Naive B cell (primary cell): ENCODE measurements around the gene MERTK. TPM values are rescaled to one million over a fixed set of nuclear protein-coding genes. Genes with fewer than 3 reads are reported as not detected.
A peak's percentile ranks its signal among the peaks of the same experiment; 100 is the strongest.
"Not testable (repeated sequence)": the region's sequence is repeated elsewhere in the genome, so short reads cannot be mapped to it uniquely, and the experiment has no call there.

Experiments used
- ATAC-seq, 2 donors: fragments of 150-1000 bp; cut with Tn5 transposase; 2 replicates each; pipeline ENCODE4 v1.10.0; 2021; ENCODE audit warnings: low read depth in 2 of 2, mild to moderate bottlenecking in 2 of 2, moderate library complexity in 2 of 2
- DNase-seq: peaks from one replicate; pipeline ENCODE4 v3.0.0; 2022
- H3K27ac Mint-ChIP-seq, 6 donors: one replicate each; pipeline ENCODE4 v1.8.0; 2020 to 2022; ENCODE audit warnings: mild to moderate bottlenecking in 6 of 6, mixed read lengths in 6 of 6, moderate library complexity in 5 of 6, inconsistent platforms in 2 of 6
- H3K27me3 Mint-ChIP-seq, 3 donors: one replicate each; pipeline ENCODE4 v1.8.0; 2021 to 2022; ENCODE audit warnings: mixed read lengths in 3 of 3, mild to moderate bottlenecking in 1 of 3
- H3K36me3 Mint-ChIP-seq, 2 donors: one replicate each; pipeline ENCODE4 v1.8.0; 2020 to 2022; ENCODE audit warnings: mixed read lengths in 2 of 2, inconsistent platforms in 1 of 2, mild to moderate bottlenecking in 1 of 2
- H3K4me1 Mint-ChIP-seq, 3 donors: one replicate each; pipeline ENCODE4 v1.8.0; 2020 to 2022; ENCODE audit warnings: mixed read lengths in 3 of 3, inconsistent platforms in 1 of 3, mild to moderate bottlenecking in 1 of 3, moderate library complexity in 1 of 3
- H3K4me3 Mint-ChIP-seq, 8 donors: one replicate each; pipeline ENCODE4 v1.8.0; 2020 to 2022; ENCODE audit warnings: mild to moderate bottlenecking in 8 of 8, mixed read lengths in 8 of 8, moderate library complexity in 8 of 8, inconsistent platforms in 2 of 8
- H3K9me3 Mint-ChIP-seq, 7 donors: one replicate each; pipeline ENCODE4 v1.8.0; 2020 to 2022; ENCODE audit warnings: mixed read lengths in 7 of 7, mild to moderate bottlenecking in 5 of 7, inconsistent platforms in 2 of 7, moderate library complexity in 1 of 7
- polyA plus RNA-seq, 6 donors: library from polyadenylated mRNA; unstranded; fragments of 300-500 nt; fragmentation: Illumina TruSeq; gene quantifications; one replicate each; pipeline ENCODE4 v1.2.3, GENCODE V29; 2021; ENCODE audit warnings: low read depth in 6 of 6

Gene MERTK
- polyA plus RNA-seq, 6 donors from 2014 or later: 0.16 TPM; not detected in 5

- no peak overlapping the region for H3K27ac Mint-ChIP-seq
- ATAC-seq: no peak
- H3K9me3 Mint-ChIP-seq: peaks cover 0 to 2% (median 0%) of the 10 kb centered on the region in 7 donors
Measured at GRCh38 chr2:112023707-112024106, 125.3 kb downstream of the MERTK start.

GRCh38 chr2:112024231-112024630, 125.8 kb downstream of the MERTK start:
- Mint-ChIP-seq H3K27ac (no peak overlapping the region), H3K4me1 (no peaks in the 10 kb centered on the region), H3K36me3 (no peaks in the 10 kb centered on the region), H3K9me3 (peaks cover 0 to 2% (median 0%) of the 10 kb centered on the region in 7 donors), H3K4me3 (no peak overlapping the region), H3K27me3 (peaks cover 0 to 26% (median 7%) of the 10 kb centered on the region in 3 donors)
- ATAC-seq: no peak
- DNase-seq: no peak

More at GRCh38 chr2:112023707-112024106, 125.3 kb downstream of the MERTK start:
- no peak for DNase-seq
- Mint-ChIP-seq H3K27me3 (peaks cover 0 to 32% (median 12%) of the 10 kb centered on the region in 3 donors), H3K4me3 (no peak overlapping the region), H3K4me1 (no peaks in the 10 kb centered on the region), H3K36me3 (no peaks in the 10 kb centered on the region)

GRCh38 chr2:112024896-112025491, 126.6 kb downstream of the MERTK start:
- Mint-ChIP-seq H3K4me3 (no peak overlapping the region), H3K4me1 (no peaks in the 10 kb centered on the region), H3K27ac (no peak overlapping the region), H3K27me3 (peaks cover 0 to 27% (median 15%) of the 10 kb centered on the region in 3 donors), H3K9me3 (peaks cover 0 to 2% (median 0%) of the 10 kb centered on the region in 7 donors), H3K36me3 (no peaks in the 10 kb centered on the region)
- no peak for DNase-seq
- no peak for ATAC-seq

GRCh38 chr2:112026509-112026908, 128.1 kb downstream of the MERTK start:
- peak overlapping the region in 1 of 6 donors; percentile 26 for H3K27ac Mint-ChIP-seq
- no peak for DNase-seq
- no peak for ATAC-seq
- no peaks in the 10 kb centered on the region for H3K4me1 Mint-ChIP-seq
- H3K36me3 Mint-ChIP-seq: no peaks in the 10 kb centered on the region
- H3K4me3 Mint-ChIP-seq: no peak overlapping the region
- H3K9me3 Mint-ChIP-seq: peaks cover 0 to 2% (median 0%) of the 10 kb centered on the region in 7 donors
- H3K27me3 Mint-ChIP-seq: peaks cover 0 to 18% (median 9%) of the 10 kb centered on the region in 3 donors

- H3K4me3 Mint-ChIP-seq: no peak overlapping the region
- no peaks in the 10 kb centered on the region for H3K4me1 Mint-ChIP-seq
- no peaks in the 10 kb centered on the region for H3K36me3 Mint-ChIP-seq
- no peak overlapping the region for H3K27ac Mint-ChIP-seq
- ATAC-seq: no peak
- peaks cover 0 to 2% (median 0%) of the 10 kb centered on the region in 7 donors for H3K9me3 Mint-ChIP-seq
- DNase-seq: no peak
- peaks cover 0 to 13% (median 9%) of the 10 kb centered on the region in 3 donors for H3K27me3 Mint-ChIP-seq
Measured at GRCh38 chr2:112027767-112028166, 129.4 kb downstream of the MERTK start.

GRCh38 chr2:112029164-112029563, 130.8 kb downstream of the MERTK start:
- no peaks in the 10 kb centered on the region for H3K36me3 Mint-ChIP-seq
- no peak overlapping the region for H3K27ac Mint-ChIP-seq
- ATAC-seq (no peak), DNase-seq (no peak)
- no peak overlapping the region for H3K4me3 Mint-ChIP-seq
- H3K9me3 Mint-ChIP-seq: peaks cover 0 to 2% (median 0%) of the 10 kb centered on the region in 7 donors
- H3K27me3 Mint-ChIP-seq: peaks cover 0 to 13% (median 9%) of the 10 kb centered on the region in 3 donors
- no peaks in the 10 kb centered on the region for H3K4me1 Mint-ChIP-seq

- H3K27ac Mint-ChIP-seq: peak overlapping the region in 1 of 6 donors; percentile 84
Measured at GRCh38 chr2:112031473-112032223, 133.2 kb downstream of the MERTK start.

GRCh38 chr2:112032224-112032586, 133.8 kb downstream of the MERTK start:
- Mint-ChIP-seq H3K4me1 (no peaks in the 10 kb centered on the region), H3K4me3 (no peak overlapping the region), H3K36me3 (no peaks in the 10 kb centered on the region), H3K27ac (peak overlapping the region in 1 of 6 donors; percentile 84), H3K9me3 (peaks cover 0 to 24% (median 8%) of the 10 kb centered on the region in 7 donors), H3K27me3 (peaks cover 0 to 13% (median 9%) of the 10 kb centered on the region in 3 donors)
- ATAC-seq (no peak), DNase-seq (no peak)

More at GRCh38 chr2:112031473-112032223, 133.2 kb downstream of the MERTK start:
- Mint-ChIP-seq H3K36me3 (no peaks in the 10 kb centered on the region), H3K4me3 (no peak overlapping the region), H3K27me3 (peaks cover 0 to 13% (median 9%) of the 10 kb centered on the region in 3 donors), H3K4me1 (no peaks in the 10 kb centered on the region), H3K9me3 (peaks cover 0 to 19% (median 6%) of the 10 kb centered on the region in 7 donors)
- ATAC-seq: no peak
- DNase-seq: no peak

- Mint-ChIP-seq H3K9me3 (peaks cover 5 to 31% (median 14%) of the 10 kb centered on the region in 7 donors), H3K27me3 (peaks cover 6 to 19% (median 9%) of the 10 kb centered on the region in 3 donors), H3K4me3 (no peak overlapping the region), H3K4me1 (no peaks in the 10 kb centered on the region), H3K36me3 (peaks cover 5 to 6% of the 10 kb centered on the region in 2 donors), H3K27ac (no peak overlapping the region)
- DNase-seq (no peak), ATAC-seq (no peak)
Measured at GRCh38 chr2:112032689-112033465, 134.5 kb downstream of the MERTK start.

- Mint-ChIP-seq H3K4me1 (no peaks in the 10 kb centered on the region), H3K9me3 (peaks cover 5 to 38% (median 16%) of the 10 kb centered on the region in 7 donors), H3K4me3 (peak overlapping the region in 1 of 8 donors; percentile 22), H3K27ac (no peak overlapping the region), H3K36me3 (peaks cover 5 to 13% of the 10 kb centered on the region in 2 donors), H3K27me3 (peaks cover 6 to 21% (median 9%) of the 10 kb centered on the region in 3 donors)
- DNase-seq: no peak
- ATAC-seq: no peak
Measured at GRCh38 chr2:112033600-112033999, 135.2 kb downstream of the MERTK start.

GRCh38 chr2:112034924-112035323, 136.5 kb downstream of the MERTK start:
- ATAC-seq (no peak), DNase-seq (no peak)
- H3K9me3 Mint-ChIP-seq: peaks cover 5 to 49% (median 16%) of the 10 kb centered on the region in 7 donors
- H3K27ac Mint-ChIP-seq: no peak overlapping the region
- H3K36me3 Mint-ChIP-seq: peaks cover 5 to 13% of the 10 kb centered on the region in 2 donors
- peaks cover 2 to 16% (median 6%) of the 10 kb centered on the region in 3 donors for H3K27me3 Mint-ChIP-seq
- H3K4me3 Mint-ChIP-seq: no peak overlapping the region
- H3K4me1 Mint-ChIP-seq: no peaks in the 10 kb centered on the region

GRCh38 chr2:112035786-112036185, 137.4 kb downstream of the MERTK start:
- H3K4me3 Mint-ChIP-seq: no peak overlapping the region
- DNase-seq (no peak), ATAC-seq (no peak)
- H3K9me3 Mint-ChIP-seq: peaks cover 5 to 49% (median 16%) of the 10 kb centered on the region in 7 donors
- H3K36me3 Mint-ChIP-seq: peaks cover 5 to 13% of the 10 kb centered on the region in 2 donors
- H3K4me1 Mint-ChIP-seq: no peaks in the 10 kb centered on the region
- peaks cover 0 to 8% (median 6%) of the 10 kb centered on the region in 3 donors for H3K27me3 Mint-ChIP-seq
- H3K27ac Mint-ChIP-seq: no peak overlapping the region

GRCh38 chr2:112039556-112039955, 141.1 kb downstream of the MERTK start:
- ATAC-seq, H3K27me3 Mint-ChIP-seq, H3K4me3 Mint-ChIP-seq, H3K4me1 Mint-ChIP-seq, DNase-seq: not testable (repeated sequence)
- H3K9me3 Mint-ChIP-seq: peaks cover 5 to 49% (median 14%) of the 10 kb centered on the region in 7 donors
- H3K27ac Mint-ChIP-seq: peak overlapping the region in 1 of 6 donors; percentile 33
- peaks cover 5 to 13% of the 10 kb centered on the region in 2 donors for H3K36me3 Mint-ChIP-seq
